BLaER1 (cell line): ENCODE data around the gene KRT76.

ENCODE experiments used
- H3K27ac ChIP-seq: shearing (Covaris generic); formaldehyde crosslinking; 2 replicates; pipeline ENCODE4 v1.8.1; 2022
- H3K27me3 ChIP-seq: shearing (Covaris generic); formaldehyde crosslinking; 2 replicates; pipeline ENCODE4 v1.8.1; 2022
- H3K36me3 ChIP-seq: shearing (Covaris generic); formaldehyde crosslinking; 2 replicates; pipeline ENCODE4 v1.8.1; 2022
- H3K4me1 ChIP-seq: shearing (Covaris generic); formaldehyde crosslinking; 2 replicates; pipeline ENCODE4 v1.8.1; 2022
- H3K4me2 ChIP-seq: shearing (Covaris generic); formaldehyde crosslinking; 2 replicates; pipeline ENCODE4 v1.8.1; 2022
- H3K4me3 ChIP-seq: shearing (Covaris generic); formaldehyde crosslinking; 2 replicates; pipeline ENCODE4 v1.8.1; 2022
- H3K9ac ChIP-seq: shearing (Covaris generic); formaldehyde crosslinking; 2 replicates; pipeline ENCODE4 v1.8.1; 2022
- H3K9me3 ChIP-seq: shearing (Covaris generic); formaldehyde crosslinking; 2 replicates; pipeline ENCODE4 v1.8.1; 2022
- H4K20me1 ChIP-seq: shearing (Covaris generic); formaldehyde crosslinking; 2 replicates; pipeline ENCODE4 v1.8.1; 2022
- Cebpa-rat ChIP-seq: shearing (Covaris generic); IDR thresholded peaks from 2 replicates; pipeline ENCODE4 v1.8.1; 2022

The KRT76 gene

DNA sequence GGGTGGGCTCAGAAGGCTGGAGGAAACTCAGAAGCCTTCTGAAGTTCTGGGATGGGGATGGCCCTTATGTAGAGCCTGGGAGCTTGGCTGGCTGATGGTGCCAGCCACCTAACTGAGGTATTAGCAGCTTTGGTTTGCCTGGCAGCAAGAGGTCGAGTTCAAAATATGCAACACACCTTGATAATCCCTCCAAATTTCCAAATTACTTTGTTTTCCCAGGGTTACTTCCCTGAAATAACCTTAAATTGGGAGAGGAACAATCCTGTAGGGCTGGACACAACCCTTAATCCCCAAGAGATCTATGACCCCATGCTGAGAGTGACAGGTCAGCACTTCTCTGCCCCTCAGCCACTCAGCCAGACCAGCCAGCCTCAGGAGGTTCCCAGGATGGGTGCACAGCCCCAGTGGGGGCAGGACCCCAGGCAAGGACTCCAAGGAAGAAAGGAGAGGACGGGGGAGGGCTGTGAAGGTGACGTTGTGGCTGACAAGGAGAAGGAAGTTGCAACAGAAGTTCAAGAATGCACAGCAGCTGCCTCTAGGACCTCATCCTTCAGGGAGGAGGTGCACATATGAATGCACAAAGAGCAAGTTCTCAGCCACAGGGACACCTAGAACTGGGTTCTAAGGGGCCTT is 55.2 kb downstream of the KRT76 start:
- no peak for TF ChIP-seq Cebpa-rat
- H3K27me3 ChIP-seq = no peaks in the 10 kb centered on the region

DNA sequence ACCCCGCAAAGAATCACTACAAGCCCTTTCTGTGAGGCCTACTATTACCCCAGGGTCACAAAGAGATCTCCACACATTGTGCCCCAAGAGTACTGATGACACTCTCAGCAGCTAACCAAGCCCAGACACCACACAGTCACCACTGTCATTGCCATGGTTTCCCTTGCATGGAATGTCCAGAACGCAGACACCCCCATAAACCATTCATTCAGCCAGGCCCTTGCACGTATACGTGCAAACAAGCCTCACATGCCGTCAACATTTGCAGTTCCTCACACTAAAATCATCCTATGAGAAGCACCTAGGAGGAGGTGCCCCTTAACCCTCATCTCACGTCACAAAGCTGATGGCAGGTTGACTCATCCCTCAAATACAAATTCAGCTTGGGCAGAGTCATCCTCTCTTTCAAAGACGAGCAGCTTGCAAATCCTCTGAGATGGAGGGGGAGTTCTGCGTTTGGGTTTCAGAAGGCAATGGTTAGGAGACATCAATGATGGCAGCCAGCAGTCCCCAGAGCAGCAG is 56.7 kb downstream of the KRT76 start:
- no peaks in the 10 kb centered on the region for H3K36me3 ChIP-seq

More for the DNA sequence above, 55.2 kb downstream of the KRT76 start:
- Histone ChIP-seq H3K27ac (no peak overlapping the region), H3K9ac (no peak overlapping the region), H3K4me3 (no peak overlapping the region), H3K4me1 (no peaks in the 10 kb centered on the region), H4K20me1 (no peaks in the 10 kb centered on the region), H3K36me3 (no peaks in the 10 kb centered on the region), H3K4me2 (no peak overlapping the region), H3K9me3 (no peaks in the 10 kb centered on the region)

More for the DNA sequence above, 56.7 kb downstream of the KRT76 start:
- Histone ChIP-seq H3K9ac (no peak overlapping the region), H4K20me1 (no peaks in the 10 kb centered on the region), H3K4me1 (no peaks in the 10 kb centered on the region), H3K4me2 (no peak overlapping the region), H3K27ac (no peak overlapping the region), H3K9me3 (no peaks in the 10 kb centered on the region), H3K4me3 (no peak overlapping the region), H3K27me3 (peaks cover 7% of the 10 kb centered on the region)
- no peak for TF ChIP-seq Cebpa-rat
